MCF 10A (cell line): ENCODE data around the gene SPRYD7. TPM values are rescaled to one million over a fixed set of nuclear protein-coding genes. Genes with fewer than 3 reads are reported as not detected.
A peak's percentile ranks its signal among the peaks of the same experiment; 100 is the strongest.

Source experiments
- Bru-seq: library from RNA; stranded (reverse); fragments of 400-500 nt; gene quantifications from one replicate; lab custom pipeline; 2021; lab: Mats Ljungman, UMichigan
- BruChase-seq, 2 experiments: library from RNA; stranded (reverse); fragments of 400-500 nt; gene quantifications; one replicate each; lab custom pipeline; 2021; lab: Mats Ljungman, UMichigan
- BruUV-seq: library from RNA; stranded (reverse); fragments of 400-500 nt; replicated peaks from 2 replicates; lab custom pipeline; 2021; lab: Mats Ljungman, UMichigan
- CTCF ChIA-PET: fragments of 300-600 bp; sonication (Branson Sonifier 250); formaldehyde crosslinking; extraction: SDS; loops from one replicate; lab custom pipeline; 2021; ENCODE audit warnings: antibody characterized with exemption, inconsistent platforms; lab: Yijun Ruan, JAX
- POLR2A ChIA-PET: fragments of 300-600, 350-650 bp; sonication (Branson Sonifier 250); formaldehyde crosslinking; extraction: SDS; loops from one replicate; lab custom pipeline; 2020; ENCODE audit warnings: antibody characterized with exemption, inconsistent platforms; lab: Yijun Ruan, JAX
- DNase-seq: peaks from one replicate; pipeline ENCODE4 v3.0.0-alpha.2; 2018; ENCODE audit not compliant: unreplicated experiment
- H3K27ac Mint-ChIP-seq: one replicate; pipeline ENCODE4 v1.8.0; 2022; ENCODE audit warnings: mild to moderate bottlenecking, low read depth, mixed read lengths; ENCODE audit not compliant: unreplicated experiment
- H3K27me3 Mint-ChIP-seq: one replicate; pipeline ENCODE4 v1.8.0; 2022; ENCODE audit warnings: mixed read lengths; ENCODE audit not compliant: insufficient read depth, unreplicated experiment
- H3K36me3 Mint-ChIP-seq: one replicate; pipeline ENCODE4 v1.8.0; 2022; ENCODE audit warnings: mild to moderate bottlenecking, moderate library complexity, mixed read lengths; ENCODE audit not compliant: insufficient read depth, unreplicated experiment
- H3K4me1 Mint-ChIP-seq: one replicate; pipeline ENCODE4 v1.8.0; 2022; ENCODE audit warnings: mixed read lengths; ENCODE audit not compliant: insufficient read depth, unreplicated experiment
- H3K4me3 Mint-ChIP-seq: one replicate; pipeline ENCODE4 v1.8.0; 2022; ENCODE audit warnings: mild to moderate bottlenecking, moderate library complexity, mixed read lengths; ENCODE audit not compliant: unreplicated experiment
- H3K9me3 Mint-ChIP-seq: one replicate; pipeline ENCODE4 v1.8.0; 2022; ENCODE audit warnings: mixed read lengths; ENCODE audit not compliant: unreplicated experiment
- CTCF ChIP-seq: fragments of 200-600 bp; IDR thresholded peaks from one replicate; pipeline ENCODE4 v1.8.0; 2022; ENCODE audit warnings: antibody characterized with exemption, mild to moderate bottlenecking; ENCODE audit not compliant: unreplicated experiment
- intact Hi-C: fragments of 100-400 bp; cut with micrococcal nuclease; formaldehyde crosslinking; loops from 2 replicates; pipeline ENCODE4 v1.14.1; 2022
- long read RNA-seq: library from polyadenylated mRNA; stranded (forward); transcript quantifications from one replicate; pipeline ENCODE4 v2.0.0, GENCODE V29; 2022
- total RNA-seq: library from RNA; stranded (reverse); gene quantifications from 2 replicates; pipeline ENCODE4 v1.2.3, GENCODE V29; 2022

The SPRYD7 gene
- 15.1 and 19.5 TPM in 2 replicates for total RNA-seq
- Bru-seq, nascent RNA: percentile 83 among the genes with signal in this experiment
- BruChase-seq, experiment 1, labeled RNA remaining after a 6-hour chase: percentile 83 among the genes with signal in this experiment
- percentile 80 among the genes with signal in this experiment for BruChase-seq, experiment 2, labeled RNA remaining after a 2-hour chase
- long read RNA-seq, transcript SPRYD7-202 (4 exons, 3,086 nt): minor isoform, 7 of 158 reads
- long read RNA-seq, transcript SPRYD7-201 (5 exons, 3,053 nt): major isoform, 81 of 158 reads
- long read RNA-seq, partial matches to known transcripts: 54 of 158 reads
- long read RNA-seq, other reads (novel, unspliced or antisense): 16 of 158 reads

GRCh38 chr13:49936075-49936967 lies at the start of gene SPRYD7:
SPRYD7 (minus strand) TSS chr13:49936340; CDS start chr13:49936235, 105 bp downstream.
- Mint-ChIP-seq H3K27ac (peak within 1 kb of the TSS; percentile 72), H3K36me3 (peaks cover 7% of the 10 kb centered on the region), H3K4me1 (peaks cover 7% of the 10 kb centered on the region), H3K9me3 (no peaks in the 10 kb centered on the region), H3K4me3 (peak within 1 kb of the TSS; percentile 88), H3K27me3 (no peaks in the 10 kb centered on the region)
- TF ChIP-seq CTCF: peak; percentile 88
- POLR2A ChIA-PET: interaction anchor here (0.6 to 2.3 kb wide), 36 partner anchors 9 to 1457 kb away, joined by 3 to 32 read pairs (median 5); partner anchors contain the start of genes CAB39L, EBPL, KPNA3 and SETDB2
- BruUV-seq: TSS peak; percentile 29
- CTCF ChIA-PET: interaction anchor here (0.5 to 2.0 kb wide), 23 partner anchors 9 to 1863 kb away, joined by 3 to 21 read pairs (median 3); partner anchors contain the start of gene KPNA3
- intact Hi-C loops: loop anchor here (5.0 kb wide), 3 partner anchors 144 to 494 kb away; partner anchors contain the start of genes CAB39L, KPNA3 and SETDB2
- DNase-seq: peak; percentile 97

GRCh38 chr13:49985129-49985528 lies 49.0 kb upstream of the SPRYD7 start:
- CTCF ChIA-PET: interaction anchor here (0.6 to 1.9 kb wide), 2 partner anchors 8 to 120 kb away, joined by 4 to 7 read pairs; no protein-coding TSS in a partner anchor

GRCh38 chr13:49980266-49980665 lies 44.1 kb upstream of the SPRYD7 start:
- Mint-ChIP-seq H3K27me3 (no peaks in the 10 kb centered on the region), H3K4me1 (peaks cover 11% of the 10 kb centered on the region), H3K36me3 (peaks cover 9% of the 10 kb centered on the region), H3K9me3 (no peaks in the 10 kb centered on the region), H3K27ac (no peak overlapping the region), H3K4me3 (no peak overlapping the region)
- POLR2A ChIA-PET: no interaction called here
- intact Hi-C loops: no loop called here
- no peak for TF ChIP-seq CTCF
- CTCF ChIA-PET: interaction anchor here (0.6 to 0.7 kb wide), 2 partner anchors 331 to 753 kb away, joined by 3 to 4 read pairs; no protein-coding TSS in a partner anchor
- no TSS peak for BruUV-seq
- no peak for DNase-seq

More at GRCh38 chr13:49985129-49985528, 49.0 kb upstream of the SPRYD7 start:
- POLR2A ChIA-PET: no interaction called here
- no peaks in the 10 kb centered on the region for H3K27me3 Mint-ChIP-seq
- no TSS peak for BruUV-seq
- H3K27ac Mint-ChIP-seq: no peak overlapping the region
- intact Hi-C loops: no loop called here
- H3K4me3 Mint-ChIP-seq: no peak overlapping the region
- peaks cover 17% of the 10 kb centered on the region for H3K36me3 Mint-ChIP-seq
- H3K4me1 Mint-ChIP-seq: no peaks in the 10 kb centered on the region
- H3K9me3 Mint-ChIP-seq: no peaks in the 10 kb centered on the region
- no peak for DNase-seq
- no peak for TF ChIP-seq CTCF
